ENCODE data around the gene HDAC11. TPM values are rescaled to one million over a fixed set of nuclear protein-coding genes. Genes with fewer than 3 reads are reported as not detected.
"Not testable (repeated sequence)": the region's sequence is repeated elsewhere in the genome, so short reads cannot be mapped to it uniquely, and the experiment has no call there.

The HDAC11 gene
- total RNA-seq, 1 experiment from 2014 or later: 11.8 TPM

GRCh38 chr3:13496879-13497278 lies 16.8 kb downstream of the HDAC11 start:
- TF ChIP-seq CTCF (IDR thresholded peaks at IDR 0.05; ENCODE audit: unreplicated experiment): no peak
- no peaks in the 10 kb centered on the region for H3K9me3 Mint-ChIP-seq (ENCODE audit: low read depth, unreplicated experiment)
- no peak for DNase-seq
- no peaks in the 10 kb centered on the region for H3K27me3 Mint-ChIP-seq (ENCODE audit: unreplicated experiment)
- CTCF ChIA-PET: interaction anchor here (0.6 to 3.2 kb wide), 7 partner anchors 12 to 405 kb away, joined by 3 to 111 read pairs (median 3); no protein-coding TSS in a partner anchor
- intact Hi-C loops (cut with micrococcal nuclease; ENCODE audit: unreplicated experiment): loop anchor here (1.0 to 10.0 kb wide), 2 partner anchors 151 to 388 kb away; partner anchors contain the start of gene WNT7A
- peaks cover 8% of the 10 kb centered on the region for H3K36me3 Mint-ChIP-seq (ENCODE audit: insufficient read depth, unreplicated experiment)
- no peak overlapping the region for H3K4me3 Mint-ChIP-seq (ENCODE audit: low read depth, unreplicated experiment)
- H3K4me1 Mint-ChIP-seq (ENCODE audit: low read depth, unreplicated experiment): no peaks in the 10 kb centered on the region
- no peak overlapping the region for H3K27ac Mint-ChIP-seq (ENCODE audit: unreplicated experiment)
- BruUV-seq (replicated peaks): no TSS peak

- DNase-seq: no peak
- BruUV-seq (replicated peaks): no TSS peak
- Mint-ChIP-seq H3K9me3 (ENCODE audit: low read depth, unreplicated experiment) (no peaks in the 10 kb centered on the region), H3K36me3 (ENCODE audit: insufficient read depth, unreplicated experiment) (peaks cover 3% of the 10 kb centered on the region), H3K4me1 (ENCODE audit: low read depth, unreplicated experiment) (no peaks in the 10 kb centered on the region), H3K27me3 (ENCODE audit: unreplicated experiment) (no peaks in the 10 kb centered on the region), H3K4me3 (ENCODE audit: low read depth, unreplicated experiment) (no peak overlapping the region), H3K27ac (ENCODE audit: unreplicated experiment) (no peak overlapping the region)
- CTCF ChIA-PET: interaction anchor here (1.9 kb wide), 1 partner anchor 151 kb away, joined by 10 read pairs; no protein-coding TSS in a partner anchor
- intact Hi-C loops (cut with micrococcal nuclease; ENCODE audit: unreplicated experiment): loop anchor here (10.0 kb wide), 1 partner anchor 387 kb away; the partner anchor contains the start of gene WNT7A
- no peak for TF ChIP-seq CTCF (IDR thresholded peaks at IDR 0.05; ENCODE audit: unreplicated experiment)
Observed at GRCh38 chr3:13497386-13497785, 17.3 kb downstream of the HDAC11 start.

GRCh38 chr3:13498354-13499060 lies 18.4 kb downstream of the HDAC11 start:
- Mint-ChIP-seq H3K27ac (ENCODE audit: unreplicated experiment) (no peak overlapping the region), H3K4me1 (ENCODE audit: low read depth, unreplicated experiment) (no peaks in the 10 kb centered on the region), H3K27me3 (ENCODE audit: unreplicated experiment) (no peaks in the 10 kb centered on the region), H3K9me3 (ENCODE audit: low read depth, unreplicated experiment) (no peaks in the 10 kb centered on the region), H3K36me3 (ENCODE audit: insufficient read depth, unreplicated experiment) (peaks cover 3% of the 10 kb centered on the region), H3K4me3 (ENCODE audit: low read depth, unreplicated experiment) (no peak overlapping the region)
- intact Hi-C loops (cut with micrococcal nuclease; ENCODE audit: unreplicated experiment): loop anchor here (10.0 kb wide), 1 partner anchor 386 kb away; the partner anchor contains the start of gene WNT7A
- no TSS peak for BruUV-seq (replicated peaks)
- CTCF ChIA-PET: interaction anchor here (1.2 to 1.9 kb wide), 2 partner anchors 148 to 150 kb away, joined by 6 to 10 read pairs; no protein-coding TSS in a partner anchor
- DNase-seq: no peak
- no peak for TF ChIP-seq CTCF (IDR thresholded peaks at IDR 0.05; ENCODE audit: unreplicated experiment)

GRCh38 chr3:13499246-13499645 lies 19.1 kb downstream of the HDAC11 start:
- CTCF ChIA-PET: interaction anchor here (1.2 to 1.9 kb wide), 3 partner anchors 81 to 149 kb away, joined by 3 to 10 read pairs (median 6); no protein-coding TSS in a partner anchor
- not testable (repeated sequence) for DNase-seq; BruUV-seq (replicated peaks); H3K36me3 Mint-ChIP-seq (ENCODE audit: insufficient read depth, unreplicated experiment); H3K9me3 Mint-ChIP-seq (ENCODE audit: low read depth, unreplicated experiment); H3K27me3 Mint-ChIP-seq (ENCODE audit: unreplicated experiment); H3K27ac Mint-ChIP-seq (ENCODE audit: unreplicated experiment); H3K4me1 Mint-ChIP-seq (ENCODE audit: low read depth, unreplicated experiment); H3K4me3 Mint-ChIP-seq (ENCODE audit: low read depth, unreplicated experiment)
- intact Hi-C loops (cut with micrococcal nuclease; ENCODE audit: unreplicated experiment): loop anchor here (10.0 kb wide), 1 partner anchor 386 kb away; the partner anchor contains the start of gene WNT7A

Measured in Calu3 (cell line).